CD4-positive, CD25-positive, alpha-beta regulatory T cell (primary cell): ENCODE data around the gene KCNMA1. TPM values are rescaled to one million over a fixed set of nuclear protein-coding genes. Genes with fewer than 3 reads are reported as not detected.

ENCODE experiments used
- ATAC-seq, 2 donors: fragments of 150-1000 bp; cut with Tn5 transposase; one replicate each; pipeline ENCODE4 v1.10.0; 2021; ENCODE audit warnings: low read depth in 2 of 2, moderate number of reproducible peaks in 2 of 2, moderate library complexity in 1 of 2
- DNase-seq, 3 donors: peaks; one replicate each; pipeline versions ENCODE4 v3.0.0 to v3.0.0-alpha.2; 2012 to 2022; ENCODE audit warnings: mixed read lengths in 1 of 3
- H3K27ac ChIP-seq: one replicate; pipeline ENCODE4 v1.7.0; 2013; ENCODE audit warnings: mild to moderate bottlenecking, low read length; ENCODE audit not compliant: insufficient read depth, poor library complexity, severe bottlenecking
- H3K27me3 ChIP-seq: one replicate; pipeline ENCODE4 v1.7.0; 2013; ENCODE audit warnings: low read length; ENCODE audit not compliant: control insufficient read depth, insufficient read depth
- H3K36me3 ChIP-seq: one replicate; pipeline ENCODE4 v1.7.0; 2013; ENCODE audit warnings: mild to moderate bottlenecking, low read length, moderate library complexity; ENCODE audit not compliant: control insufficient read depth, insufficient read depth
- H3K4me1 ChIP-seq: 2 replicates; pipeline ENCODE4 v1.7.0; 2013; ENCODE audit warnings: mild to moderate bottlenecking, low read length; ENCODE audit not compliant: insufficient read depth, control insufficient read depth, poor library complexity, severe bottlenecking
- H3K4me3 ChIP-seq: one replicate; pipeline ENCODE4 v1.7.0; 2013; ENCODE audit warnings: low read depth, mild to moderate bottlenecking, low read length, moderate library complexity
- H3K9me3 ChIP-seq, 2 experiments: 1 replicate in 1 of 2; 2 replicates in 1 of 2; pipeline ENCODE4 v1.7.0; 2013; ENCODE audit warnings: low read length in 2 of 2, mild to moderate bottlenecking in 1 of 2, moderate library complexity in 1 of 2; ENCODE audit not compliant: control insufficient read depth in 2 of 2
- H3K27ac Mint-ChIP-seq, 3 donors: one replicate each; pipeline ENCODE4 v1.8.0; 2020 to 2022; ENCODE audit warnings: mild to moderate bottlenecking in 3 of 3, mixed read lengths in 3 of 3, moderate library complexity in 2 of 3
- H3K27me3 Mint-ChIP-seq: one replicate; pipeline ENCODE4 v1.8.0; 2022; ENCODE audit warnings: mild to moderate bottlenecking, mixed read lengths
- H3K36me3 Mint-ChIP-seq: one replicate; pipeline ENCODE4 v1.8.0; 2020; ENCODE audit warnings: mixed read lengths
- H3K4me1 Mint-ChIP-seq, 4 donors: one replicate each; pipeline ENCODE4 v1.8.0; 2020 to 2022; ENCODE audit warnings: mixed read lengths in 4 of 4, mild to moderate bottlenecking in 1 of 4
- H3K4me3 Mint-ChIP-seq, 4 donors: one replicate each; pipeline ENCODE4 v1.8.0; 2020 to 2022; ENCODE audit warnings: mild to moderate bottlenecking in 4 of 4, mixed read lengths in 4 of 4, moderate library complexity in 3 of 4
- H3K9me3 Mint-ChIP-seq, 7 donors: one replicate each; pipeline ENCODE4 v1.8.0; 2020 to 2022; ENCODE audit warnings: mixed read lengths in 7 of 7, mild to moderate bottlenecking in 3 of 7, moderate library complexity in 2 of 7
- polyA plus RNA-seq, 4 donors: library from polyadenylated mRNA; unstranded; fragments of 300-500 nt; fragmentation: Illumina TruSeq; gene quantifications; one replicate each; pipeline ENCODE4 v1.2.3, GENCODE V29; 2021
- total RNA-seq: library from RNA; stranded (reverse); gene quantifications from one replicate; pipeline ENCODE4 v1.2.3, GENCODE V29; 2022

Gene KCNMA1
- total and polyA plus RNA-seq, 5 donors from 2014 or later: not detected

DNA sequence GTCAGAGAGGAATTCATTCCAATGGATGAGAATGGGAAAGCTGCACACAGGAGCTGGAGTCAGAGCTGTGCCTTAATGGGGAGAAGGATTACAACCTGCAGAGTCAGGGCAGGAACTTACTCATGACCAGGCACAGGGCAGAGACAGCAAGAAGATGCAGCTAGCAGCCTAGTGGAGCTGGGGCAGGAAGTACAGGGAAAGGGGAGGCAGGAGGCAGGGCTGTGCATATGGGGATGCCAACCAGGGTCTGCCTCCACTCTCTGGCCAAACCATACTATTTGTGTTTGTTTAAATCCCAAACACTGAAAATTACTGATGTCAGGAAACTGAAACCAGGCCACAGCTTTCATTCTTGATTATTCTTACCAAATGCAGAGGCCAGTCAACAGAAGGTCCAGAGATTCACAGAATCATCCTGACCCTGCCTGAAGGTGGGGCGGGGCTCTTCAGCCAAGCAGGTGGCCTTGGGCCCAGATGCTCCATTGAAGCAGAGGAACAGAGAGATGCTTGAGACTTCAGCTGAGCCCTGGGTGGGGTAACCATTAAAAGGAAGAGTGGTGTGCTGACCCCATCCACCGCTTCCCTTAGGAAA is 461.9 kb downstream of the KCNMA1 start:
- Mint-ChIP-seq H3K27ac (no peak overlapping the region), H3K27me3 (peaks cover 11% of the 10 kb centered on the region), H3K4me3 (no peak overlapping the region), H3K36me3 (no peaks in the 10 kb centered on the region), H3K4me1 (no peaks in the 10 kb centered on the region), H3K9me3 (no peaks in the 10 kb centered on the region)
- Histone ChIP-seq H3K4me3 (no peak overlapping the region), H3K36me3 (no peaks in the 10 kb centered on the region), H3K9me3 (no peaks in the 10 kb centered on the region), H3K4me1 (no peaks in the 10 kb centered on the region), H3K27ac (no peak overlapping the region), H3K27me3 (no peaks in the 10 kb centered on the region)
- DNase-seq (no peak), ATAC-seq (no peak)

DNA sequence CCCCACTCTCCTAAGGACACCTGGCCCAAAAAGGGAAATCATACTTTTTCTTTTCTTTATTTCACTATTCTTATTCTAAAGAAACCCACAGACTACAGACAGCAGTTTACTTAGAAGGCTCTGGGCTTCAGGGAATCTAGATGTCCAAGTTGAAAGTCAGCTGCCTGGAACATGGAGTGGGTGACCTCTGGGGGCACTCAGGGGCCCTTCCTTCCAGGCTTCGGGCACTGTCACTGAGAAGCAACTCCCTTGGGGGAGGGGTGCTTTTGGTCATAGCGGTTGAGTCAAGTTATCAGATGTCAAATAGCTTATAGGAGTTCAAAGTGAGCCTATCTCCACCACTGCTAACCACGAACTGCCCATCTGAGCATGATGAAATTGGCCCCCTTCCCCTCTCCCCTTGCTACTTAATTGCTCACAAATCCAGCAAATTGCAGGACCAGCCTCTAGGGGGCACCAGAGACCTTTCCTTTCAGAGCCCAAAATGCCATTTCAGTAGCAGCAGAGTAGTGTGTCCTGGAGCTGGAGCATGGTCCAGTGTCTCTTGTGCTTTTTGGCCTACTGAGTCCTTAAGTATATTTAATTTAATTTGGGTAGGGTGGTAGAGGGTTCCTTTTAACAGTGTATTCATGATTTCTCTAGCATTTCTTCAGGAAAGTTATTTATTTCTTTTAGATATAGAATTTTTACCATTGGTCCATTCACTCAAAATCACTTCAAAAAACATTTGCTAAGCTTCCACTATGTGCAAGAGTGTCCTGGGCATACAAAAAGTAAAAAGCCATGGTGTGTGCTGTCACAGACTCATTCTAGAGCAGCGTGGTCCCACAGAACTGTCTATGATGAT is 463.8 kb downstream of the KCNMA1 start:
- no peaks in the 10 kb centered on the region for H3K9me3 Mint-ChIP-seq
- H3K4me3 Mint-ChIP-seq: no peak overlapping the region
- peaks cover 8% of the 10 kb centered on the region for H3K27me3 Mint-ChIP-seq
- Histone ChIP-seq H3K27me3 (no peaks in the 10 kb centered on the region), H3K27ac (no peak overlapping the region), H3K4me1 (no peaks in the 10 kb centered on the region), H3K9me3 (no peaks in the 10 kb centered on the region), H3K4me3 (no peak overlapping the region), H3K36me3 (no peaks in the 10 kb centered on the region)
- ATAC-seq: no peak
- H3K36me3 Mint-ChIP-seq: no peaks in the 10 kb centered on the region
- H3K27ac Mint-ChIP-seq: no peak overlapping the region
- DNase-seq: peak; percentile 22 to 65 (median 36)
- no peaks in the 10 kb centered on the region for H3K4me1 Mint-ChIP-seq

DNA sequence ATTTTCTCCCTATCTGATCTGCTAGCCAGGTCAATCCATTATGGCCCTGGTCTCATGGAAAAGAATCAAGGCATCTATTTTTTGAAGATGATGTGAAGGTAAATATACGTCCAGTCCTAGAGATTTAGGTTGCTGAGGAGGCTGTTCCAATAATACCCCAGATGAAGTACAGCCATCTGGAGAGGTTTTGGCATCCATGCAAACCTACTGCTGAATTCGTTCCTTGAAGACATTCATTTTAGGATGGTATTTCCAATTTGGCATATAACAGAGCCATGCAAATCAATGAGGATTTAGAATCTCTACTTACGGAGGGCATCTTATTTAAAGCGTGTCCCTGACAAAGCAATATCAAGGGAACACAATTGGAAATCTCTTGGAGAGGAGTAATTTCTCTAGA is 465.5 kb downstream of the KCNMA1 start:
- no peak overlapping the region for H3K4me3 ChIP-seq
- no peaks in the 10 kb centered on the region for H3K9me3 Mint-ChIP-seq
- H3K27ac ChIP-seq: no peak overlapping the region
- H3K27me3 Mint-ChIP-seq: peaks cover 4% of the 10 kb centered on the region
- H3K4me1 ChIP-seq: no peaks in the 10 kb centered on the region
- ATAC-seq (no peak), DNase-seq (no peak)
- no peak overlapping the region for H3K4me3 Mint-ChIP-seq
- H3K27me3 ChIP-seq: no peaks in the 10 kb centered on the region
- no peak overlapping the region for H3K27ac Mint-ChIP-seq
- no peaks in the 10 kb centered on the region for H3K36me3 Mint-ChIP-seq
- no peaks in the 10 kb centered on the region for H3K36me3 ChIP-seq
- H3K9me3 ChIP-seq: no peaks in the 10 kb centered on the region
- H3K4me1 Mint-ChIP-seq: no peaks in the 10 kb centered on the region

DNA sequence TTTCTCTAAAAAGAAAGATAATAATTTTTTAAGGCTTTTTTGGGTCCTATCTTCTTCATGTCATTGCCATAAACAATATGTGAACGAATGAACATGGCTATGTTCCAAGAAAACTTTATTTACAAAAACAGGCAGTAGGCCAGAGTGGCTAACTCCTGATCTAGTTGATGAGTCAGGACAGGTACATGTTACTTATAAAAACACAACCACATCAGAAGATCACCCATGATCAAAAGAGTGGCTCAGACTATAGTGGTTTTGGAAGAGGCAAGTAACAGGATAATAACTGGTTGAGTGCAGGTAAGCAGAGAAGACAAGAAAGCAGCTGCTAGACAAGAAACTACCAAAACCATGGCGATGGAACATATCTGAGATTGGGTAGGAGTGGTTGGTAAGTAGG is 468.7 kb downstream of the KCNMA1 start:
- ATAC-seq (no peak), DNase-seq (no peak)
- H3K27ac Mint-ChIP-seq: no peak overlapping the region
- H3K4me3 ChIP-seq: no peak overlapping the region
- peaks cover 0 to 5% (median 4%) of the 10 kb centered on the region in 4 donors for H3K4me1 Mint-ChIP-seq
- no peaks in the 10 kb centered on the region for H3K36me3 Mint-ChIP-seq
- H3K36me3 ChIP-seq: no peaks in the 10 kb centered on the region
- H3K27me3 Mint-ChIP-seq: peaks cover 7% of the 10 kb centered on the region
- H3K9me3 ChIP-seq: no peaks in the 10 kb centered on the region
- no peaks in the 10 kb centered on the region for H3K4me1 ChIP-seq
- H3K9me3 Mint-ChIP-seq: no peaks in the 10 kb centered on the region
- H3K27me3 ChIP-seq: no peaks in the 10 kb centered on the region
- no peak overlapping the region for H3K27ac ChIP-seq
- H3K4me3 Mint-ChIP-seq: no peak overlapping the region

DNA sequence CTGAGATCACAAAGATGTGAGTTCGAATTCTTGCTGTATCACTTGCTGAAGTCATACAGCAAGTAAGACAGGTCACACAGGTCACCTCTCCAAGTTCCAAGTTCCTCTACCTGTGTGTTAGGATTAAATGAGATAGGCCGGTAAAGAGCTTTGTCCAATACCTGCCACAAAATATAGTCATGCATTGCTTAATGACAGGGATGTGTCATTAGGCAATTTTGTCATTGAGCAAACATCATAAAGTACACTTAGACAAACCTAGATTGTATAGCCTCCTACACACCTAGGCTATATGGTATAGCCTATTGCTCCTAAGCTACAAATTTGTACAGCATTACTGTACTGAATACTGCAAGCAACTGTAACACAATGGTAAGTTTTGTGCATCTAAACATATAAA is 469.4 kb downstream of the KCNMA1 start:
- Mint-ChIP-seq H3K9me3 (no peaks in the 10 kb centered on the region), H3K4me3 (peak overlapping the region in 1 of 4 donors; percentile 83), H3K36me3 (no peaks in the 10 kb centered on the region), H3K27ac (no peak overlapping the region), H3K27me3 (peaks cover 7% of the 10 kb centered on the region), H3K4me1 (peaks cover 0 to 5% (median 4%) of the 10 kb centered on the region in 4 donors)
- H3K27ac ChIP-seq: no peak overlapping the region
- H3K9me3 ChIP-seq: no peaks in the 10 kb centered on the region
- no peaks in the 10 kb centered on the region for H3K4me1 ChIP-seq
- DNase-seq: no peak
- ATAC-seq: no peak
- H3K36me3 ChIP-seq: no peaks in the 10 kb centered on the region
- H3K27me3 ChIP-seq: no peaks in the 10 kb centered on the region
- no peak overlapping the region for H3K4me3 ChIP-seq

DNA sequence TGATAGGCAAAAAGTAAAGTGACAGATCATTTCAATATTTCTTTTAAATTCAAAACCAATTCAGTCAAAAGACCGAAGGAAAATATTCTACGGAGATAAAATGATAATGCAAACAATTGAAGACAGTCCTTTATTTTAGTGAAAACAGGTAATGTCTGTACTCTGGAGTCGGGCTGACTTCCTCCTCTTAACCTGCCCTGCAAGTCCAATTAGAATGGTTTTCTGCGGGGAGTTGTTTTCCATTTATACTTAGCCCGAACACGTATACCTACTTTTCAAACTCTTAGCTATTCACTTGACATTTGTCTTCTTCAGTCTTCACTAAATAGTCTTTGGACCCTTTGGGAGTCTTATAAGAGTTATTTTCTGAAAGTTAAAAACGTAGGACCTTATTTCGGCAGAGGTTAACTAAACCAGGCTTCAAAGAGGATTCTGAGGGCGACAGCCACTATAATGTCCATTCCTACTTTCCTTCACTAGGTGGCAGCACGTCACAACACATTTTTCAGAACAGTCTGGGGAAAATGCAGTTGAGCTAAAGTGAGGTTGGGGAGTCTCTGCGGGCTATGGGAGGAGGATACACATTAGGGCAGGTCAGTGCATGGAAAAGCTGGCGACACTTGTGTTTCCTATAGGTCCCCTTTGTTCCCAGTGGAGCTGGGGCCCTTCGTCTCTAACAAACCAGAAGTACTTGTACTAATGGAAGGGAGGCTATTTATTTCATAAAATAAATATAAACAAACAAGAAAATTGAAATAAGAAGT is 472.0 kb downstream of the KCNMA1 start:
- peaks cover 7% of the 10 kb centered on the region for H3K27me3 Mint-ChIP-seq
- DNase-seq: peak in 2 of 3 donors; percentile 13 to 48
- no peaks in the 10 kb centered on the region for H3K9me3 Mint-ChIP-seq
- Histone ChIP-seq H3K27me3 (no peaks in the 10 kb centered on the region), H3K4me1 (no peaks in the 10 kb centered on the region), H3K9me3 (no peaks in the 10 kb centered on the region), H3K27ac (no peak overlapping the region), H3K36me3 (no peaks in the 10 kb centered on the region), H3K4me3 (no peak overlapping the region)
- peak overlapping the region in 1 of 4 donors; percentile 1 for H3K4me3 Mint-ChIP-seq
- H3K36me3 Mint-ChIP-seq: no peaks in the 10 kb centered on the region
- peak; percentile 37 to 46 for ATAC-seq
- peaks cover 0 to 5% (median 4%) of the 10 kb centered on the region in 4 donors for H3K4me1 Mint-ChIP-seq
- peak overlapping the region in 1 of 3 donors; percentile 33 for H3K27ac Mint-ChIP-seq

DNA sequence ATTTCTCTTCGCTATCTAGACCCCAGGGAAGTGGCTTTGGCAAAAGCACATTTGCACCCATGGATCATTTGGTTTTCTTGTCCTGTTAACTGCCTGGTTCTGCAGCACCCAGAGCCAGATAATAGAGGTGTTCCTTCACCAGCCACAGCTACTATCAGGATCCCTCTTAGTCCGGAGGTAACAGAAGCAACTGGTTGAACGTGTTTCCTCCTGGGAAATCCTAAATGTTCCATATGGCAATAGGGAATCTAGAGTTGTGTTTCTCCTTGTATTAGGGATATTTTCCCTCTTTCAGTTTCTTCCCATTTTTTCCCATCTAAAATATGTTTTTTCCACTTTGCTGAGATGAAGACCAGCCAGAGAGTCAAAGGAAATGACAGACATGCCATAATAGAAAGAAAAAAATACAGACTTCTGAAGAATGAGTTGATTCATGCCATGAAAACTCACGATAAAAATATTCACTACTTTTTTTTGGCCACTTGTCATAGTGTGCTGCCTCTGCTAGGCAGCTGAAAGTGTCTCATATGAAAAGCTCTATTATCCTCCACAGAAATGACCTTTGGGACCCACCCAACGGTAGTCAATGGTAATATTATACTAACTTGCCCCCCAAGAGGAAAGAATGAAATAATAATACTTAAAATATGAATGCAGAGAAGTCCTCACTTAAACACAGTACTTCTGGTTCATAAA is 472.8 kb downstream of the KCNMA1 start:
- no peak overlapping the region for H3K27ac Mint-ChIP-seq
- Histone ChIP-seq H3K4me1 (no peaks in the 10 kb centered on the region), H3K27me3 (no peaks in the 10 kb centered on the region), H3K4me3 (no peak overlapping the region), H3K9me3 (no peaks in the 10 kb centered on the region), H3K27ac (no peak overlapping the region), H3K36me3 (no peaks in the 10 kb centered on the region)
- DNase-seq: no peak
- H3K4me1 Mint-ChIP-seq: peaks cover 0 to 5% (median 4%) of the 10 kb centered on the region in 4 donors
- no peaks in the 10 kb centered on the region for H3K36me3 Mint-ChIP-seq
- peaks cover 14% of the 10 kb centered on the region for H3K27me3 Mint-ChIP-seq
- H3K4me3 Mint-ChIP-seq: peak overlapping the region in 1 of 4 donors; percentile 66
- no peak for ATAC-seq
- H3K9me3 Mint-ChIP-seq: peaks cover 0 to 2% (median 0%) of the 10 kb centered on the region in 7 donors
